T-cell (primary cell): Measurements from ENCODE around the gene TM4SF1. TPM values are rescaled to one million over a fixed set of nuclear protein-coding genes. Genes with fewer than 3 reads are reported as not detected.
A peak's percentile ranks its signal among the peaks of the same experiment; 100 is the strongest.

Experiments
- ATAC-seq, 4 experiments: fragments of 200-7000 bp in 3 of 4; fragments of 150-1000 bp in 1 of 4; cut with Tn5 transposase; replicated peaks in 1 of 4; 1 replicate in 3 of 4; 2 replicates in 1 of 4; pipeline ENCODE4 v1.10.0; 2021; ENCODE audit warnings: moderate library complexity in 3 of 4, mild to moderate bottlenecking in 2 of 4, moderate number of reproducible peaks in 1 of 4
- CTCF ChIA-PET, 2 donors: fragments of 300-600 bp; sonication (Branson Sonifier 250); formaldehyde crosslinking; loops; one replicate each; lab custom pipeline; 2022; ENCODE audit warnings: antibody characterized with exemption in 2 of 2; lab: Charles Lee
- POLR2A ChIA-PET, 2 donors: fragments of 300-600 bp; sonication (Branson Sonifier 250); formaldehyde crosslinking; loops; one replicate each; lab custom pipeline; 2022; ENCODE audit warnings: antibody characterized with exemption in 2 of 2; lab: Charles Lee
- DNase-seq, 35 experiments: peaks; one replicate each; pipeline versions ENCODE4 v3.0.0 to v3.0.0-alpha.2; 2013 to 2023
- H3K27ac ChIP-seq: one replicate; pipeline ENCODE4 v1.5.1; 2013; ENCODE audit warnings: low read length
- H3K27me3 ChIP-seq, 2 experiments: replicated peaks in 1 of 2; 1 replicate in 1 of 2; 2 replicates in 1 of 2; pipeline versions ENCODE4 v1.6.1 to v1.7.0; 2013; ENCODE audit warnings: low read length in 1 of 2, mixed read lengths in 1 of 2; ENCODE audit not compliant: control insufficient read depth in 2 of 2, insufficient read depth in 2 of 2; ENCODE audit errors: extremely low read depth in 1 of 2
- H3K36me3 ChIP-seq, 2 donors: 1 replicate in 1 of 2; 2 replicates in 1 of 2; pipeline versions ENCODE4 v1.6.1 to v1.7.0; 2013; ENCODE audit warnings: low read length in 1 of 2; ENCODE audit not compliant: control insufficient read depth in 2 of 2, insufficient read depth in 1 of 2; ENCODE audit errors: extremely low read depth in 1 of 2
- H3K4me1 ChIP-seq, 2 experiments: 1 replicate in 1 of 2; 2 replicates in 1 of 2; pipeline versions ENCODE4 v1.6.1 to v1.7.0; 2013; ENCODE audit warnings: low read length in 2 of 2, mixed read lengths in 1 of 2; ENCODE audit not compliant: insufficient read depth in 2 of 2, control insufficient read depth in 1 of 2; ENCODE audit errors: extremely low read depth in 1 of 2
- H3K4me3 ChIP-seq, 2 donors: 1 replicate in 1 of 2; 2 replicates in 1 of 2; pipeline versions ENCODE4 v1.5.1 to v1.7.0; 2013; ENCODE audit warnings: mild to moderate bottlenecking in 2 of 2, low read length in 1 of 2, moderate library complexity in 1 of 2; ENCODE audit not compliant: control insufficient read depth in 1 of 2; ENCODE audit errors: extremely low read depth in 1 of 2
- H3K9me3 ChIP-seq: 2 replicates; pipeline ENCODE4 v1.7.0; 2013
- H3K27ac Mint-ChIP-seq, 2 donors: one replicate each; pipeline ENCODE4 v1.8.0; 2020 to 2021; ENCODE audit warnings: mild to moderate bottlenecking in 2 of 2, mixed read lengths in 2 of 2
- H3K27me3 Mint-ChIP-seq, 2 donors: one replicate each; pipeline ENCODE4 v1.8.0; 2021 to 2022; ENCODE audit warnings: mixed read lengths in 2 of 2
- H3K36me3 Mint-ChIP-seq: one replicate; pipeline ENCODE4 v1.8.0; 2021; ENCODE audit warnings: mixed read lengths
- H3K4me1 Mint-ChIP-seq, 3 donors: one replicate each; pipeline ENCODE4 v1.8.0; 2020 to 2022; ENCODE audit warnings: mixed read lengths in 3 of 3, mild to moderate bottlenecking in 1 of 3
- H3K4me3 Mint-ChIP-seq, 3 donors: one replicate each; pipeline ENCODE4 v1.8.0; 2020 to 2022; ENCODE audit warnings: mild to moderate bottlenecking in 3 of 3, mixed read lengths in 3 of 3, moderate library complexity in 3 of 3
- H3K9me3 Mint-ChIP-seq, 3 donors: one replicate each; pipeline ENCODE4 v1.8.0; 2020 to 2022; ENCODE audit warnings: mixed read lengths in 3 of 3
- WGBS: methylation state at CpG from one replicate; pipeline ENCODE4 v1.1.5; 2013; ENCODE audit warnings: missing lambda C conversion rate; ENCODE audit not compliant: insufficient coverage; 5-methylcytosine and 5-hydroxymethylcytosine counted together
- total RNA-seq, 35 experiments: library from RNA in 6 of 35; stranded (reverse) in 6 of 35; fragments of 120-200 nt in 1 of 35; gene quantifications; one replicate each; pipeline versions ENCODE4 v1.2.1 to v1.2.4 and lab custom pipeline; 2013 to 2026

The TM4SF1 gene
- total RNA-seq, 5 donors from 2014 or later (not counting 1 experiment from before 2014, with no cell fraction given): 0.76 to 1.0 (median 0.79) TPM; not detected in 2

DNA sequence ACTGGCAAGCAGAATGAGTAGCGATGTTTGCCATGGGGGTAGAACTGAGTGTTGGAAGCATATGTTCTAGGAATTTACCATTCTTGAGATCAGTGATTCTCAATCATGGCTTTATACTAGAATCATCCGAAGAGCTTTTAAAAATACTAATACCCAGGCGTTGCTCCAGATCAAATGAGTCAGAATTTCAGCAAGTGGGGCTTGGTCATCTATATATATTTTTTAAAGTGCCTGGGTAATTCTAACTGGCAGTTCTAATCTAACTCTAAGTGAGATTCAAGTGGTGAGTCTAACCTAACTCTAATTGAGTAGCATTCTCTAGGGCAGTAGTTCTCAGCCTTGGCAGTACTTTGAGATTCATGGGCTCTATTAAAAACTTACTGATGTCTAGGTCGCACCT lies 20.8 kb downstream of the TM4SF1 start:
- no peak overlapping the region for H3K27ac Mint-ChIP-seq
- POLR2A ChIA-PET: no interaction called here
- CTCF ChIA-PET: no interaction called here

DNA sequence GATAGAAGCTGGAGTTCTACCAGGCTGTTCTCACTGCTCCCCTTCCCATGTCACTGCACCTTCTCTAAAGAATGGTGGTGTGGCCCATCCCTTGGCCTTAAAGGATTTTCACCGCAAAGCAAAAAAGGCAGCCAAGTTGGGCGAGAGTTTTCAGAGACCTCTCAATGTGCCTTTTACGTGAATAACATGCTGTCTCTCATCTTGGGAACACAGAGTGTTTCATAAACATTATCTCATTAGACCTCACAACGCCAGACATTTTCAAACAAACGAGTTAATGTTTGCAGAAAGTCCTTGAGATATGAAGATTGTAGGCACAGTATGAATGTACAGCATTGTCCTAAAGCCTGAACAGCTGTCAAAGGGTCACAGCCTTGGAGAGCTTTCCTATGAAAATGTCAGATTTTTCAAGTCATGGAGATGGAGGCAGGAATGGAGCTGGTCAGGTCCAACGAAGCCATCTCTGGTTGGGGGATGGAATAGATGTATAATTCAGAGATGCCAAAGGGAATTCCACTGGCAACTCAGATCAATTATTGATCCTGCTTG lies 21.3 kb downstream of the TM4SF1 start:
- no peaks in the 10 kb centered on the region for H3K36me3 Mint-ChIP-seq
- Histone ChIP-seq H3K4me1 (no peaks in the 10 kb centered on the region), H3K27ac (no peak overlapping the region), H3K4me3 (no peak overlapping the region), H3K9me3 (no peaks in the 10 kb centered on the region), H3K27me3 (no peaks in the 10 kb centered on the region), H3K36me3 (no peaks in the 10 kb centered on the region)
- no peaks in the 10 kb centered on the region for H3K9me3 Mint-ChIP-seq
- H3K27ac Mint-ChIP-seq: no peak overlapping the region
- H3K27me3 Mint-ChIP-seq: peaks cover 7 to 9% of the 10 kb centered on the region in 2 donors
- ATAC-seq: no peak
- H3K4me3 Mint-ChIP-seq: no peak overlapping the region
- no peaks in the 10 kb centered on the region for H3K4me1 Mint-ChIP-seq
- POLR2A ChIA-PET: no interaction called here
- CTCF ChIA-PET: no interaction called here
- whole genome bisulfite sequencing: 75% methylated on average over 2 of the region's 6 CpGs
- no peak for DNase-seq

More for the DNA sequence above, 20.8 kb downstream of the TM4SF1 start:
- Mint-ChIP-seq H3K4me3 (no peak overlapping the region), H3K36me3 (no peaks in the 10 kb centered on the region), H3K27me3 (peaks cover 10 to 12% of the 10 kb centered on the region in 2 donors), H3K9me3 (no peaks in the 10 kb centered on the region), H3K4me1 (no peaks in the 10 kb centered on the region)
- H3K4me1 ChIP-seq: no peaks in the 10 kb centered on the region
- DNase-seq (no peak), ATAC-seq (no peak)
- no peaks in the 10 kb centered on the region for H3K9me3 ChIP-seq
- no peaks in the 10 kb centered on the region for H3K27me3 ChIP-seq
- no peak overlapping the region for H3K4me3 ChIP-seq
- no peaks in the 10 kb centered on the region for H3K36me3 ChIP-seq
- H3K27ac ChIP-seq: no peak overlapping the region
- WGBS: no CpG with 5 or more reads among the region's 4 CpGs

DNA sequence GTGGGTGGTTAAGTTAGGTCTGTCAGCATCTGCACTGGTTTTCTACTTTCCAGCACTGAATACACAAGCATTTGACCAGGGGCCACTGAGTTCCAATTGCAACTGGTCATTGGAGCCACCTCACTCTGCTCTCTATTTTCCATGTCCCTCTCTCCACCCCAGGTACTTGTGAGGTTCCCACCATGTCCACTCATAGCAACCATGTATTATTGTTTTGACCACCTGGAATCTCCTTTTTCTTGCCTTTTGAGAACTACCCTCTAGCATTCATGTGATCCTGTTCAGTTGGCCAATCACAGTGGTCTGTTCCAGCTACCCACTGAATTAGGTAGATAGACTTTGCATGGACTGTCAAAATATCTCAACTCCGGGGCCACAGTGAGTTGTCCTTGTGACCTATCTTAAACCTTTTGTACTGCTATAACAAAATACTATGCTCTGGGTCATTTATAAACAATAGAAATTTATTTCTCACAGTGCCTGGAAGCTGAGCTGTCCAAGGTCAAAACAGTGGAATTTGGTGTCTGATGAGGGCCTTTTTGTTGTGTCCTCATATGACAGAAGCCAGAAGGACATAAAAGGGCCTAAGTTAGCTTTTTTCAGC lies 23.8 kb downstream of the TM4SF1 start:
- CTCF ChIA-PET: interaction anchor here in 1 of 2 donors (0.5 kb wide), 1 partner anchor 9 kb away, joined by 5 read pairs; no protein-coding TSS in a partner anchor
- no peak overlapping the region for H3K4me3 ChIP-seq
- H3K36me3 ChIP-seq: no peaks in the 10 kb centered on the region
- Mint-ChIP-seq H3K27me3 (peaks cover 4 to 17% of the 10 kb centered on the region in 2 donors), H3K4me1 (no peaks in the 10 kb centered on the region), H3K9me3 (no peaks in the 10 kb centered on the region), H3K4me3 (no peak overlapping the region), H3K36me3 (no peaks in the 10 kb centered on the region), H3K27ac (no peak overlapping the region)
- no peaks in the 10 kb centered on the region for H3K27me3 ChIP-seq
- no peak for DNase-seq
- H3K27ac ChIP-seq: no peak overlapping the region
- WGBS: no CpG with 5 or more reads among the region's 1 CpG
- no peak for ATAC-seq
- POLR2A ChIA-PET: no interaction called here
- no peaks in the 10 kb centered on the region for H3K9me3 ChIP-seq
- H3K4me1 ChIP-seq: no peaks in the 10 kb centered on the region

DNA sequence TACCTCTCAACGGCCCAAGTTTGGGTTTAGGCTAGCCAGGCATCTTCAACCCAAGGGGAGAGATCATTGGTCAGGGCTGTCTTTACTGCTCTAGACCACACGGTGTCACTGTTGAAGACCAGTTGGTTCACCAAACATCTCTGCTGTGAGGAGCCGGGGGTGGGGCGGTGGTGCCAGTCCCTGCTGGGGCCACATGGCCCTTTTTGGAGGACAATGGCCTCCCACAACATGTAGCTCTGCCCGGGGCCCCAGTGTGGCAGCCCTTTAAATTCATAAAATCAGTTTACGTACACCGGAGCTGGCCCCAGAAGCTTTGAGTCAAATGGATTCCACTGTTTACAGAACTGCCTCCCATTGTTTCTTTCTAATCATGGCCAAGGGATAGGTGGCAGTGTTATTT lies 24.9 kb downstream of the TM4SF1 start:
- no peak overlapping the region for H3K4me3 Mint-ChIP-seq
- DNase-seq: peak in 8 of 35 experiments; percentile 0 to 22 (median 1)
- ChIA-PET POLR2A (no interaction called here), CTCF (no interaction called here)
- no peaks in the 10 kb centered on the region for H3K36me3 Mint-ChIP-seq
- Histone ChIP-seq H3K4me1 (no peaks in the 10 kb centered on the region), H3K9me3 (no peaks in the 10 kb centered on the region), H3K36me3 (no peaks in the 10 kb centered on the region), H3K27me3 (no peaks in the 10 kb centered on the region), H3K4me3 (no peak overlapping the region), H3K27ac (no peak overlapping the region)
- no peaks in the 10 kb centered on the region for H3K9me3 Mint-ChIP-seq
- H3K27me3 Mint-ChIP-seq: peaks cover 4 to 17% of the 10 kb centered on the region in 2 donors
- no peak overlapping the region for H3K27ac Mint-ChIP-seq
- 64% methylated on average over 7 of the region's 7 CpGs for WGBS
- ATAC-seq: peak in 2 of 4 experiments; percentile 29 to 45
- no peaks in the 10 kb centered on the region for H3K4me1 Mint-ChIP-seq

DNA sequence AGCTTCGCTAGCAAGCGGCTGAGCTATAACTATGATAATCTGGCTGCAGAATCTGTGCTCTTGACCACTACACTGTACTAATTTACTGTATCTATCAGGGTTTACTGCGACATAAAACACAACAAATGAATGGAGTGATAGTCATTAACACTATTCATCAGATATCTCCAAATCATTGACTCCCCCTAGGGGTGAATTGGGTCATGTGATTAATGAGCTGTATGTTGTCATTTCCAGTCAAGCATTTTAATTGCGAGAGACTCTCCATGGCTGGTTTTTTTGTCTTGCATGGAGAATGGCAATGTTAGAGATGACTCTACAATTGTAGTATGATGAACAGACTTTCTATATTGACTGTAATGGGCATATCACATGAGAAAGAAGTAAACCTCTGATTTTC lies 33.5 kb downstream of the TM4SF1 start:
- ATAC-seq: no peak
- H3K27me3 ChIP-seq: peaks cover 0 to 5% of the 10 kb centered on the region in 2 experiments
- H3K4me1 Mint-ChIP-seq: no peaks in the 10 kb centered on the region
- H3K27ac ChIP-seq: no peak overlapping the region
- H3K4me3 ChIP-seq: no peak overlapping the region
- no peaks in the 10 kb centered on the region for H3K9me3 Mint-ChIP-seq
- POLR2A ChIA-PET: no interaction called here
- no peaks in the 10 kb centered on the region for H3K36me3 Mint-ChIP-seq
- no peaks in the 10 kb centered on the region for H3K4me1 ChIP-seq
- H3K9me3 ChIP-seq: no peaks in the 10 kb centered on the region
- WGBS: no CpG with 5 or more reads among the region's 4 CpGs
- DNase-seq: peak in 1 of 35 experiments; percentile 11
- no peak overlapping the region for H3K27ac Mint-ChIP-seq
- CTCF ChIA-PET: interaction anchor here (0.5 to 1.9 kb wide), 5 partner anchors 182 to 224 kb away, joined by 3 to 6 read pairs (median 3); no protein-coding TSS in a partner anchor
- H3K4me3 Mint-ChIP-seq: no peak overlapping the region
- no peaks in the 10 kb centered on the region for H3K36me3 ChIP-seq
- peaks cover 18 to 23% of the 10 kb centered on the region in 2 donors for H3K27me3 Mint-ChIP-seq

DNA sequence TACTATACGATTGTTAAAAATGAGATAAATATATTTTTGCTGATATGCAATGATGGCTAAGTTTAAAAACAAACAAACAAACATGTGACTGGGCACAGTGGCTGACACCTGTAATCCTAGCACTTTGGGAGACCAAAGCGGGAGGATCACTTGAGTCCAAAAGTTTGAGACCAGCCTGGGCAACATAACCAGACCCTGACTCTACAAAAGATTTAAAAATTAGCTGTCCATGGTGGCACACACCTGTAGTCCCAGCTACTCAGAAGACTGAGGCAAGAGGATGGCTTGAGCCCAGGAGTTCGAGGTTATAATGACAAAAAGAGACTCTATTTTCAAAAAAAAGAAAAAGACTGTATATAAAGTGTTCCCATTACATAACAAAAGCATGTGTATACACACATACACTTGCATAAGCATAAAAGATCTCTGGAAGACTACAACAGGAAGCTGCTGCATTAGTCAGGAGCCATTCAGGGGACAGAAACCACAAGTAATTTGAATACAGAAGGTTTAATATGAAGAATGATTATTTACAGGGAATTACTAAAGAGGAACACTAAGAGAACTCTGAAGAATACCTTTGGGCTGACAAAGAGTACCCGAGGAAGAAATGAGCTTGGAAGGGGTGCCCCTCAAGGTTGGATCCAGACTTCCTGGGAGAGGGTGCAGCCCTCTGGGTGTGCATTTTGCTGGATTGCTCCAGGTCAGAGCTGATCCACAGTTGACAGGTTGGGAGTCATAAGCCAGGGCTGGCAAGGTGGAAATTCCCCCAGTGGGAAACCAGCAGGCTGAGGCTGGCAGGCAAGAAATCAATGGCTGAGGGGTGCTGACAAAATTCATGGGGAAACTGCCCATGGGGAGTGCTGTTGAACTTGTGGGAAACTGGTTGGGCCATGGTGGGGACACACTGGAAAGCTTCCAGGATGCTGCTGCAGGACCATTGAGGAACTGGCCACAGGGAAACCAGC lies 34.8 kb downstream of the TM4SF1 start:
- CTCF ChIA-PET: interaction anchor here (0.6 to 1.9 kb wide), 2 partner anchors 220 to 222 kb away, joined by 3 to 4 read pairs; no protein-coding TSS in a partner anchor
- DNase-seq: no peak

More for the DNA sequence above, 34.8 kb downstream of the TM4SF1 start:
- H3K36me3 ChIP-seq: no peaks in the 10 kb centered on the region
- no peaks in the 10 kb centered on the region for H3K9me3 Mint-ChIP-seq
- no peak overlapping the region for H3K4me3 ChIP-seq
- no peaks in the 10 kb centered on the region for H3K9me3 ChIP-seq
- WGBS: 44% methylated on average over 2 of the region's 4 CpGs
- peaks cover 18 to 22% of the 10 kb centered on the region in 2 donors for H3K27me3 Mint-ChIP-seq
- no peaks in the 10 kb centered on the region for H3K36me3 Mint-ChIP-seq
- no peaks in the 10 kb centered on the region for H3K4me1 ChIP-seq
- H3K27ac Mint-ChIP-seq: no peak overlapping the region
- no peak overlapping the region for H3K27ac ChIP-seq
- peaks cover 0 to 5% of the 10 kb centered on the region in 2 experiments for H3K27me3 ChIP-seq
- POLR2A ChIA-PET: no interaction called here
- H3K4me1 Mint-ChIP-seq: no peaks in the 10 kb centered on the region
- H3K4me3 Mint-ChIP-seq: no peak overlapping the region
- ATAC-seq: no peak
